HG03060 (cell line): ENCODE data around the gene LNP1.

Source experiments
- ATAC-seq: cut with Tn5 transposase; IDR thresholded peaks from one replicate; pipeline ENCODE4 v1.9.1; 2021; ENCODE audit warnings: low read depth, moderate number of reproducible peaks; ENCODE audit not compliant: unreplicated experiment

The LNP1 gene

GRCh38 chr3:100396967-100397366 lies 4.4 kb upstream of the LNP1 start:
- no peak for ATAC-seq

DNA sequence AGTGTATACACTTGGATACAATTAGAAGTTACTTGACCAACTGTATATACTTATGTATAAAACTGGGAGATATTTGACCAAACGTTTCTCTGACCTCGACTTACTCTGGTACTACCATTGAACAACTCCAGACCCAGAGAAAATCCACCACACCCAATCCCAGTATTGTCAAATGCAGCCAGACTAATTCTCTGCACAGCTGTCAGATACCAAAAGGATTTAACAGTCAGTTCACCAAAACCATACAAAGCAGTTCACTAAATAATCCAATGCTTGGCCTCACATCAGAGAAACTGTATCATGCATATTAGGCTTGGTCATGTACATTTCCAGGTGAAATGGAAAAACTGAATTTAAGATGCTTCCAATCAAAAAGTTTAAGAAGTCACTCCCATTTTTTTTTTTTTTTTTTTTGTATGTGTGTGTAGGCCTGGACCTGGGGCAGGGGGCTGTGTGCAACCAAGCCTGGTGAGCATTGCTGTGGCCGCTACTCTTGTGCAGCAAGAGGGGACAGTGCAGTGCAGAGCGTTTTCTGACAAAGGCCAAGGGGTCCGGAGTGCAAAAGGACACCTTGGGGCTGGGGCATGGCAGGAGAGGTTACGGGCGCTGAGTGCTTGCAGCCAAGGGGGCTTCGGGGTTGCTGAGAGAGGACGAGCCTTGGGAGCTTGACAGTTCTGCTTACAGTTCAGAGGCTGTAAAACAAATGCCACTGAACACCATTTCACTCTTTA lies 1.8 kb upstream of the LNP1 start:
- ATAC-seq = no peak

GRCh38 chr3:100400419-100400779 lies 940 bp upstream of the LNP1 start:
- peak; percentile 4 for ATAC-seq

GRCh38 chr3:100401674-100402041 lies 319 bp downstream of the LNP1 start:
- peak; percentile 5 for ATAC-seq

GRCh38 chr3:100402256-100402655 lies 917 bp downstream of the LNP1 start:
- no peak for ATAC-seq

DNA sequence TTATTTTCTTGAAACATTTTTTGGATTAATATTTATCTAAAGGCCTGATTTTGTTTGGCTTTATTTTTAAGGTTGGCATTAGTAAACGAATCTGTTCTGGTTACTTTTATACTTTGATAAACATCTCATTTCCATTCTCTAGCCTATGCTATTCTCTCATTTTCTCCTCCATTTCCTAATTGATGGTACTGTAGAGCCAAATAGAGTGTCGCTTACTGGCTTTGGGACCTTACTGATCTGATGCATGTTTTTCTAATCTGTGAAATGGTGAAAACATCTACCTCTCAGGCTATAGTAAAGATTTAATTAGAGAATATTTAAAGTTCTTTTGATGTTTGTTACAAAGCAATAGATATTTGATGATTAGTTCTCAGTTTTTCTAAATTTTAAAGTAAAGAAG lies 1.6 kb downstream of the LNP1 start:
- no peak for ATAC-seq

GRCh38 chr3:100403362-100404249 lies 2.3 kb downstream of the LNP1 start:
- no peak for ATAC-seq

GRCh38 chr3:100404250-100404548 lies 2.9 kb downstream of the LNP1 start:
- ATAC-seq = no peak

DNA sequence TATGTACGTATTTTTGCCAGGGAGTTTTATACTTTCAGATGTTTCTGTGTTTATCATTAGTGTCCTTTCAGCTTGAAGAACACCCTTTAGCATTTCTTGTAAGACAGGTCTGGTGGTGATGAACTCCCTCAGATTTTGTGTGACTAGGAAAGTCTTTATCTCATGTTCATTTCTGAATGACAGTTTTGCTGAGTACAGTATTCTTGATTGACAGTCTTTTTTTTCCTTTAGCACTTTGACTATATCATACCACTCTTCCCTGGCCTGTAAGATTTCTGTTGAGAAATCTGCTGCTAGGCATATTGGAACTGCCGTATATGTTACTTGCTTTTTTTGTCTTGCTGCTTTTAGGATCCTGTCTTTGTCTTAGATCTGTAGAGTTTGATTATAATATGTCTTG lies 5.8 kb downstream of the LNP1 start:
- ATAC-seq = no peak

DNA sequence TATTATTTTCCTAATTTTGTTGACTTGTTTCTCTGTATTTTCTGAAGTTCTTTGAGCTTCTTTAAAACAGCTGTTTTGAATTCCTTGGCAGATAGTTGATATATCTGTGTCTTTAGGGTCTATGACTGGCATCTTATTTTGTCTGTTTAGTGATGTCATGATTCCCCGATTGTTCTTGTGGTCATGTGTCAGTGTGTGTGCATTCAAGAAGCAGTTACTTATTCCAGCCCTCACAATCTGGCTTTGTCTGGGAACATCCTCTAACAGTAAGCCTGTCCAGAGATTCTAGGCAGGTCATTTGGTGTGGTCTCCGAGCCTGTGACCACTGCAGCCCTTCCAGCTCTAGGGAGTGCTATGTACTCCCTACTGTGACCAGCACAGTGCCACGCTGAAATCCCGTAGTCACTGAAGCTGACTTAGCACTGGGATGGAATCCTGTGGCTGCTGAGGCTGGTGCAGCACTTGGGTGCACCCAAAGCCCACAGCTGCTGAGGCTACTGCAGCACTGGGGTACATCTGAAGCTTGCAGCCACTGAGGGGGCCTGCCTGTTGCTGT lies 6.7 kb downstream of the LNP1 start:
- ATAC-seq = no peak

DNA sequence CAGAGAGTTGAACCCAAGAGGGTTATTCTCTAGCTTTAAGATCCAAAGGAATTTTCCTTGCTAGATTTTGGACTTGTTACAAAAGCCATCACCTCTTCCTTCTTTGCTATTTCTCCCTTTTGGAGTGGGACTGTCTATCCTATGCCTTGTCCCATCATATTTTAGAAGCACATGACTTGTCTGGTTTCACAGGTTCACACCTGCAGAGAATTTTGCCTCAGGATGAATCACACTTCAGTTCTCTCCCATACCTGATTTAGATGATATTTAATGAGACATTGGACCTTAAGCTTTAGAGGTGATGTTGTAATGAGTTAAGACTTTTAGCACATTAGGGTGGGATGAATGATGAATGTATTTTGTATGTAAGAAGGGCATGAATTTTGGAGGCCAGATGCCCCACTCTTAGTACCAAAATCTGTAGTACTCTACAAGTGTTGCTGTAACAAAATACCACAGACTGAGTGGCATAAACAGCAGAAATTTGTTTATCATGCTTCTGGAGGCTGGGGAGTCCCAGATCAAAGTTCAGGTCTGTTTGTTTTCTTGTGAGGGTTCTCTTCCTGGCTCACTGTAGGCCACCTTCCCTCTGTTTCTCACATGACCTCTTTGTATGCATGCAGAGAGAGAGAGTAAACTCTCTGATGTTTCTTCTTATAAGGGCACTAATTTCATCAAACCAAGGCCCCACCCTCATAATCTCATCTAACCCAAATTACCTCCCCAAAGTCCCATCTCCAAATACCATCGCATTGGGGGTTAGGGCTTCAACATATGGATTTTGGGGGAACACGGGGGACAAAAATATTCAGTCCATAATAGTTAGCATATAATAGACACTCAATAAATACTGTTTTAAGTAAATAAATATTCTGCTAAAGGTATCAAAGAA lies 10.0 kb downstream of the LNP1 start:
- no peak for ATAC-seq

- ATAC-seq = no peak
These were observed 11.7 kb downstream of the LNP1 start for GRCh38 chr3:100412912-100413590.

DNA sequence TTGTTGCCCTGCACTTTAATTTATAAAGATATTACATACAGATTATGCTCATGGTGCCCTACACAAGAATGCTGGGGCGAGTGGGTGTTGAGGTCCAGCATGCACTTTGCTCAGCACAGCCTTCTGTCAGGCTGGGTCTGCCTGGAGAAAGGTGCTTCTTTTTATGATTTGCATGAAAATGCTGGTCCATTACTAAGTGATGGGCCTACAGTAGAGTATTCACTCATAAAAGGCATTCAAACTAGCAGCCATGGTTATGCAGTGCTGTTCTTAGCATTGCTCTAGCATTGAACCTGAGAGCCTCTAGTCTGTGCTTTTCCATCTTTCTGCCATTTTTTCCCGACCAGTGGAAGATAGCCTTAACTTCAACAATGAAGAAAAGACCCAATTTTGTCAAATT lies 12.3 kb downstream of the LNP1 start:
- no peak for ATAC-seq

DNA sequence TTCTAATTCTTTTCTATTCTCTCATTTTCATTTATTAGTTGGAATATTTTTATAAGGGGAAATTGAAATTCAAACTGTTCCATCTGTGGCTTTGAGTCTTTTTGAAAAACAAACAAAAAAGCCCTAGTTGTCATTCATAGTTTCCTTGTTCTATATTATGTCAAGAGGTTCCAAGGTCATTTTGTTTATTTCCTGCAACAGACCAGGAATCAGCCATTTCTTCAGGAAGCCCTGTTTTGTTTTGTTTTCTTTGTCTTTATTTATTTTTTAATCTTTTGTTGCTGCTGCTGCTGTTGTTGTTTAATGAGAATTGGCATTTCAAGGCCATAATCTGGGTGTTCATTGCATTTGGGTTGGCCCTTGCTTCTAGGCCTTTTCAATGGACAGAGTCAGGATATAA lies 14.8 kb downstream of the LNP1 start:
- no peak for ATAC-seq

DNA sequence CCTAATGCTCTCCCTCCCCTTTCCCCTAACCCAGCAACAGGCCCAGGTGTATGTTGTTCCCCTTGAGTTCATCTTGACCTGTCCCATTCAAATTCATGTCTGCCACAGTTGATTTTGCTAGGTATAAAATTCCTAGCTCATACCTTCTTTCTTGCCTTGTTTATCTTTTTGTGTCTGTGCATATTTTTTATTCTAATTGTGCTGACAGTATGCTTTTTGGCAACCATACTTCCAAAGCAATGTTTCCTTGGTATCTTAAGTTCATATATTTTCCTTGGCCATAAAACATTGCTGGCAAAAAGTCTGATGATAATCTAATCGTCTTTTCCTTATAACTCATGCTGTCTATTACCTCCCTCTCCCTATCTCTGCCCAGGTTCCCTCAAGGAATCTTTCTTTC lies 15.5 kb downstream of the LNP1 start:
- ATAC-seq = no peak

DNA sequence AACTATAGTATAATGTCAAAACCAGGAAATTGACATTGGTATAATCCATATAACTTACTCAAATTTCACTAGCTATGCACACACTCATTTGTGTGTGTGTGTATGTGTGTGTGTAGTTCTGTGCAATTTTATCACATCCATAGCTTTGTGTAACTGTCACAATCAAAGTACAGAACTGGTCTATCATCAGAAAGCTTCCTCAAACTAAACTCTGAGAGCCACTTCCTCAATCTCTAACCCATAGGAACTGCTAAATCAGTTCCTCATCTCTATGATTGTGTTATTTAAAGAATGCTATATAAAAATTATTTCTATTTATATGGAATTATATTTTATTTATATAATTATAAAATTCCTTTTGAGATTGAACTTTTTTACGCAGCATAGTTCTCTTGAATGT lies 18.1 kb downstream of the LNP1 start:
- ATAC-seq = no peak

DNA sequence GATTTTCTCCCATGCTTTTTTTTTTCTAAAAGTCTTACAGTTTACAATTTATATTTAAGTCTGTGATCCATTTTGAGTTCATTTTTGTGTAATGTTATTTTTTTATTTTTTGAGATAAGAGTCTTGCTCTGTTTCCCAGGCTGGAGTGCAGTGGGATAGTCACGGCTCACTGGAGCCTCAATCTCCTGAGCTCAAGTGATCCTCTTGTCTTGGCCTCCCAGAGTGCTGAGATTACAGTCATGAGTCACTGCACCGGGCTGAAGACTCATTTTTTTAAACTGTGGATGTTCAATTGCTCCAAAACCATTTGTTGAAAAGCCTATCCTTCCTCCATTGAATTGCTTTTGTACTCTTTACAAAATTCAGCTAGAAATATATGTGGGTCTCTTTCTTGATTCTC lies 19.5 kb downstream of the LNP1 start:
- no peak for ATAC-seq

DNA sequence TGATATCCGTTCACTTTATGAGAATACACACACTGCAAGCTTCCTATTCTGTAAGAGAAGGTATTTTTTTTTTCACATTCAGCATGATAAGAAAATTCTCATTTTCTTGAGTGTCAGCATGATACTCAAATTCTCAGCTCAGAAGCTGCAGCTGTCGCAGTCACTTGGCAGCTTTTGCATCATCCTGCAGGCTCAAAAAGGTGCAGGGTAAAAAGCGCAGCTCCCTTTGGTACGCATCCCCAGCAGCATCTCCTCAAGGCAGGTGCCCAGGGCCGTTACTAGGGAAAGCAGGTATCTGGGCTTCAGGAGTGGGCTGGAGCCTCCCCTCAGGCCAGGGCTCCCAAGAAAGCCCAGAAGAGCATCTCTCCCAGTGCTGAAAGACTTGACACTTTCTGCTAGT lies 22.3 kb downstream of the LNP1 start:
- no peak for ATAC-seq

GRCh38 chr3:100424261-100424660 lies 22.9 kb downstream of the LNP1 start:
- ATAC-seq = no peak

- ATAC-seq = no peak
These were observed 24.0 kb downstream of the LNP1 start for GRCh38 chr3:100425316-100425715.
